ENCODE results near the gene PLK5.
"Not testable (repeated sequence)": the region's sequence is repeated elsewhere in the genome, so short reads cannot be mapped to it uniquely, and the experiment has no call there.

Gene PLK5

GRCh38 chr19:1529430-1529816 is 5.5 kb downstream of the PLK5 start:
- H3K36me3 ChIP-seq, result no peaks in the 10 kb centered on the region
- TF ChIP-seq, protein P1, sequence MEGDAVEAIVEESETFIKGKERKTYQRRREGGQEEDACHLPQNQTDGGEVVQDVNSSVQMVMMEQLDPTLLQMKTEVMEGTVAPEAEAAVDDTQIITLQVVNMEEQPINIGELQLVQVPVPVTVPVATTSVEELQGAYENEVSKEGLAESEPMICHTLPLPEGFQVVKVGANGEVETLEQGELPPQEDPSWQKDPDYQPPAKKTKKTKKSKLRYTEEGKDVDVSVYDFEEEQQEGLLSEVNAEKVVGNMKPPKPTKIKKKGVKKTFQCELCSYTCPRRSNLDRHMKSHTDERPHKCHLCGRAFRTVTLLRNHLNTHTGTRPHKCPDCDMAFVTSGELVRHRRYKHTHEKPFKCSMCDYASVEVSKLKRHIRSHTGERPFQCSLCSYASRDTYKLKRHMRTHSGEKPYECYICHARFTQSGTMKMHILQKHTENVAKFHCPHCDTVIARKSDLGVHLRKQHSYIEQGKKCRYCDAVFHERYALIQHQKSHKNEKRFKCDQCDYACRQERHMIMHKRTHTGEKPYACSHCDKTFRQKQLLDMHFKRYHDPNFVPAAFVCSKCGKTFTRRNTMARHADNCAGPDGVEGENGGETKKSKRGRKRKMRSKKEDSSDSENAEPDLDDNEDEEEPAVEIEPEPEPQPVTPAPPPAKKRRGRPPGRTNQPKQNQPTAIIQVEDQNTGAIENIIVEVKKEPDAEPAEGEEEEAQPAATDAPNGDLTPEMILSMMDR (IDR thresholded peaks at IDR 0.05), result no peak

DNA sequence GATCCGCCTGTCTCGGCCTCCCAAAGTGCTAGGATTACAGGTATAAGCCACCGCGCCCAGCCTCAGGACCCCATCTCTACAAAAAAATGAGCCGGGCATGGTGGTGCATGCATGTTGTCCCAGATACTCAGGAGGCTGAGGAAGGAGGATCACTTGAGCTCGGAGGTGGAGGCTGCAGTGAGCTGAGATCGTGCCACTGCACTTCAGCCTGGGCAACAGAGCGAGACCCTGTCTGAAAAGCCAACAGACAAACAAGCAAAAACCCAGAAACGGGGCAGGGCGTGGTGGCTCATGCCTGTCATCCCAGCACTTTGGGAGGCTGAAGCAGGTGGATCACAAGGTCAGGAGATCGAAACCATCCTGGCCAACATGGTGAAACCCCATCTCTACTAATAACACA is 7.0 kb downstream of the PLK5 start:
- H3K4me3 ChIP-seq (ENCODE audit: low read depth in 1 of 2, low read length in 1 of 2); H3K4me1 ChIP-seq (ENCODE audit: control insufficient read depth in 1 of 2, insufficient read depth in 1 of 2, low read depth in 1 of 2, low read length in 1 of 2); H3K36me3 ChIP-seq; H3K27ac ChIP-seq; H3K9me3 ChIP-seq: not testable (repeated sequence)
- H3K27me3 ChIP-seq, result peaks cover 56% of the 10 kb centered on the region

More at GRCh38 chr19:1529430-1529816, 5.5 kb downstream of the PLK5 start:
- Histone ChIP-seq H3K9me3 (no peaks in the 10 kb centered on the region), H3K27ac (no peak overlapping the region), H3K4me3 (ENCODE audit: low read depth in 1 of 2, low read length in 1 of 2) (no peak overlapping the region), H3K27me3 (peaks cover 61% of the 10 kb centered on the region), H3K4me1 (ENCODE audit: control insufficient read depth in 1 of 2, insufficient read depth in 1 of 2, low read depth in 1 of 2, low read length in 1 of 2) (no peaks in the 10 kb centered on the region)

GRCh38 chr19:1531587-1531986 is 7.7 kb downstream of the PLK5 start:
- H3K27ac ChIP-seq, result no peak overlapping the region
- H3K27me3 ChIP-seq, result peaks cover 49% of the 10 kb centered on the region
- TF ChIP-seq, protein P1 (IDR thresholded peaks at IDR 0.05), result no peak
- no peak overlapping the region for H3K4me3 ChIP-seq (ENCODE audit: low read depth in 1 of 2, low read length in 1 of 2)
- H3K4me1 ChIP-seq (ENCODE audit: control insufficient read depth in 1 of 2, insufficient read depth in 1 of 2, low read depth in 1 of 2, low read length in 1 of 2), result no peaks in the 10 kb centered on the region
- no peaks in the 10 kb centered on the region for H3K9me3 ChIP-seq
- H3K36me3 ChIP-seq, result no peaks in the 10 kb centered on the region

GRCh38 chr19:1532003-1532402 is 8.1 kb downstream of the PLK5 start:
- TF ChIP-seq, protein P1 (IDR thresholded peaks at IDR 0.05), result no peak
- Histone ChIP-seq H3K4me3 (ENCODE audit: low read depth in 1 of 2, low read length in 1 of 2) (no peak overlapping the region), H3K9me3 (no peaks in the 10 kb centered on the region), H3K4me1 (ENCODE audit: control insufficient read depth in 1 of 2, insufficient read depth in 1 of 2, low read depth in 1 of 2, low read length in 1 of 2) (no peaks in the 10 kb centered on the region), H3K36me3 (no peaks in the 10 kb centered on the region), H3K27me3 (peaks cover 45% of the 10 kb centered on the region), H3K27ac (no peak overlapping the region)

DNA sequence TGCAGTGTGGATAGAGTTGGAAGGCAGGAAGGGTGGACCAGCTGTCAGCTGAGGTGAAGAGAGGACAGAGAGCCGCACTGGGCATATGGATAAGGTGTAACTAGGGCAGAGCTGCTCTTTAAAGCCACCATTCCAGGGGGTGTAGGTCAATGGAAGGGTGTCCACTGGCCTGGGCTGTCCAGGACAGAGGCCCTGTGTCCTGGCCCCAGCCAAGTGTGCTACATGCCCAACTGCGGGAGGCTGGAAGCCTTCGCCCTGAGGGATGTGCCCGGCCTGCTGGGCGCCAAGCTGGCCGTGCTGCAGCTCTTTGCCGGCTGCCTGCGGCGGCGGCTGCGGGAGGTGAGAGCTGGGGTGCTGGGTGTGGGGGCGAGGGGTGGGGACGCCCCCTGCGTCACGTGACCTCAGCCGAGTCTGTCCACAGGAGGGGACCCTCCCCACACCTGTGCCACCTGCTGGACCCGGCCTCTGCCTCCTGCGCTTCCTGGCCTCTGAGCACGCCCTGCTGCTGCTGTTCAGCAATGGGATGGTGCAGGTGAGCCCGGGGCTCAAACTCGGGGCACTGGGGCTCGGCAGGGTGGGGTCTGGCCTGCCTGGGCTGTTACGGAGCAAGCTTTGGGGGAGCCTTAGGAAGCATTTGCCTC is 9.8 kb downstream of the PLK5 start:
- Histone ChIP-seq H3K4me3 (ENCODE audit: low read depth in 1 of 2, low read length in 1 of 2) (no peak overlapping the region), H3K4me1 (ENCODE audit: control insufficient read depth in 1 of 2, insufficient read depth in 1 of 2, low read depth in 1 of 2, low read length in 1 of 2) (no peaks in the 10 kb centered on the region), H3K9me3 (no peaks in the 10 kb centered on the region), H3K27me3 (peaks cover 46% of the 10 kb centered on the region), H3K36me3 (no peaks in the 10 kb centered on the region), H3K27ac (no peak overlapping the region)
- TF ChIP-seq, protein P1 (IDR thresholded peaks at IDR 0.05), result no peak

GRCh38 chr19:1534972-1535371 is 11.1 kb downstream of the PLK5 start:
- Histone ChIP-seq H3K36me3 (no peaks in the 10 kb centered on the region), H3K27me3 (peaks cover 43% of the 10 kb centered on the region), H3K27ac (no peak overlapping the region), H3K4me3 (ENCODE audit: low read depth in 1 of 2, low read length in 1 of 2) (no peak overlapping the region), H3K9me3 (no peaks in the 10 kb centered on the region), H3K4me1 (ENCODE audit: control insufficient read depth in 1 of 2, insufficient read depth in 1 of 2, low read depth in 1 of 2, low read length in 1 of 2) (no peaks in the 10 kb centered on the region)
- TF ChIP-seq, protein P1 (IDR thresholded peaks at IDR 0.05), result no peak

- H3K4me3 ChIP-seq (ENCODE audit: low read depth in 1 of 2, low read length in 1 of 2); H3K27ac ChIP-seq; H3K9me3 ChIP-seq: not testable (repeated sequence)
These were observed 11.8 kb downstream of the PLK5 start for GRCh38 chr19:1535699-1536098.

More at GRCh38 chr19:1535699-1536098, 11.8 kb downstream of the PLK5 start:
- H3K36me3 ChIP-seq; H3K4me1 ChIP-seq (ENCODE audit: control insufficient read depth in 1 of 2, insufficient read depth in 1 of 2, low read depth in 1 of 2, low read length in 1 of 2): not testable (repeated sequence)
- peaks cover 51% of the 10 kb centered on the region for H3K27me3 ChIP-seq

Data from neutrophil (primary cell).